Stimulated activated CD8-positive, alpha-beta memory T cell treated with anti-CD3 and anti-CD28 coated beads, Interleukin-15, amount 100 ng/mL, for 4 hours (primary cell): ENCODE results near the gene ETV6.
"Not testable (repeated sequence)": the region's sequence is repeated elsewhere in the genome, so short reads cannot be mapped to it uniquely, and the experiment has no call there.

Source experiments
- DNase-seq, 2 donors: peaks; one replicate each; pipeline ENCODE4 v3.0.0-alpha.2; 2020; ENCODE audit warnings: low read depth in 2 of 2

The ETV6 gene

GRCh38 chr12:11882301-11883019, 233.0 kb downstream of the ETV6 start:
- no peak for DNase-seq

- DNase-seq = no peak
Measured at GRCh38 chr12:11884116-11884515, 234.6 kb downstream of the ETV6 start.

- no peak for DNase-seq
Measured at GRCh38 chr12:11884706-11885105, 235.2 kb downstream of the ETV6 start.

GRCh38 chr12:11885261-11886038, 236.0 kb downstream of the ETV6 start:
- DNase-seq = no peak

GRCh38 chr12:11886339-11886738, 236.9 kb downstream of the ETV6 start:
- no peak for DNase-seq

GRCh38 chr12:11888029-11888428, 238.6 kb downstream of the ETV6 start:
- no peak for DNase-seq

GRCh38 chr12:11891346-11891745, 241.9 kb downstream of the ETV6 start:
- no peak for DNase-seq

GRCh38 chr12:11891754-11892386, 242.4 kb downstream of the ETV6 start:
- DNase-seq = no peak

GRCh38 chr12:11893998-11894397, 244.5 kb downstream of the ETV6 start:
- no peak for DNase-seq

GRCh38 chr12:11894890-11895289, 245.4 kb downstream of the ETV6 start:
- DNase-seq = no peak

GRCh38 chr12:11895421-11896078, 246.1 kb downstream of the ETV6 start:
- DNase-seq = no peak

- DNase-seq = no peak
Measured at GRCh38 chr12:11896417-11896929, 247.0 kb downstream of the ETV6 start.

GRCh38 chr12:11897923-11898322, 248.4 kb downstream of the ETV6 start:
- DNase-seq = no peak

- DNase-seq = no peak
Measured at GRCh38 chr12:11901701-11902524, 252.4 kb downstream of the ETV6 start.

GRCh38 chr12:11902525-11902875, 253.0 kb downstream of the ETV6 start:
- DNase-seq = no peak

- DNase-seq = no peak
Measured at GRCh38 chr12:11904124-11904523, 254.7 kb downstream of the ETV6 start.

GRCh38 chr12:11905534-11905933, 256.1 kb downstream of the ETV6 start:
- no peak for DNase-seq

GRCh38 chr12:11906286-11906935, 256.9 kb downstream of the ETV6 start:
- no peak for DNase-seq

- DNase-seq = no peak
Measured at GRCh38 chr12:11907625-11908024, 258.2 kb downstream of the ETV6 start.

GRCh38 chr12:11909406-11909805, 259.9 kb downstream of the ETV6 start:
- DNase-seq = not testable (repeated sequence)

GRCh38 chr12:11916113-11916512, 266.6 kb downstream of the ETV6 start:
- no peak for DNase-seq
